GM19397 (cell line): ENCODE measurements around the gene PIGH.
"Not testable (repeated sequence)": the region's sequence is repeated elsewhere in the genome, so short reads cannot be mapped to it uniquely, and the experiment has no call there.

Source experiments
- ATAC-seq: cut with Tn5 transposase; IDR thresholded peaks from one replicate; pipeline ENCODE4 v1.9.1; 2021; ENCODE audit warnings: mild to moderate bottlenecking, moderate library complexity; ENCODE audit not compliant: unreplicated experiment

Gene PIGH

DNA sequence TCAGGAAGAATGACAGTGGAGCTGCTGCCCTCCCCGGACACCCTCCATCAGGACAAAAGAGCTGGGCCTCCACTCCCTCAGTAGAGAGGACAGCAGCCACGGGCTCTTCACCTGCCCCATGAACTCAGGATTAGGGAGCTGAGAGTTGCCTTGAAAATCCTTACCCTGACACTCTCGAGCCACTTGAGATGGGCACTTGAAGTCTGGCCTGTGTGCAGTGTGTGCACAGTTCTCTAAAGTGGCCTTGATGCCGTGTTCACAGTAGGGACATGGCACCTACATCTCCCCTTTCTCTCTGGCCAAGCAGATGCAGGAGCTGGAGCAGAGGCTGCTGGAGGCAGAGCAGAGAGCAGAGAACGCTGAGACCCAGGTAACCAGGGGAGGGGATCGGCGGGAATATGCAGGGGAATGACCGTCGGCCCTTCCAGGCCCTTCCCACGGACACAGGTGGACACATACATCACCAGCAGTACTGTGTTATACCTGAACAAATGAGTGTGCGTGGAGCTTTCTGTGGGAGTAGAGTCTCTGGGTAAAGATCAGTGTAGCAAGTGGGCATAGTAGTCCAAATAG lies 44.5 kb downstream of the PIGH start:
- no peak for ATAC-seq

DNA sequence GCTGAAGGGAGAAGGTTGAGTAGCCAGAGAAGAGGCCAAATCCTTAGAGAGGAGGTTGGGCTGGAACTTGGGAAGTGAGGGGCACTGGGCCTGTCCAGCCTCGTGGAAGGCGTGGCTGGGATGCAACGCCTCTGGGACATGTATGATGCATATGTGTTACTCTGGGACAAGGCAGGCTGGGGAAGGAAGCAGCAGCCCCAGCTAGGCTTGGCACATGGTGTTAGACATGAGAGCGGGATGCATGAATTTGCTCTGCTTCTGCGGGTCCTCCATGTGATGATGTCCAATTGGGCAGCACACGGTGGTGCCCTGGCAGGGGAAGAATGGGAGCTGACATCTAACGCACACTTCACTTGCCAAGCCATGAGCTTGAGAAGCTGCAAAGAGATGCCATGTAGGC lies 45.7 kb downstream of the PIGH start:
- ATAC-seq, result no peak

DNA sequence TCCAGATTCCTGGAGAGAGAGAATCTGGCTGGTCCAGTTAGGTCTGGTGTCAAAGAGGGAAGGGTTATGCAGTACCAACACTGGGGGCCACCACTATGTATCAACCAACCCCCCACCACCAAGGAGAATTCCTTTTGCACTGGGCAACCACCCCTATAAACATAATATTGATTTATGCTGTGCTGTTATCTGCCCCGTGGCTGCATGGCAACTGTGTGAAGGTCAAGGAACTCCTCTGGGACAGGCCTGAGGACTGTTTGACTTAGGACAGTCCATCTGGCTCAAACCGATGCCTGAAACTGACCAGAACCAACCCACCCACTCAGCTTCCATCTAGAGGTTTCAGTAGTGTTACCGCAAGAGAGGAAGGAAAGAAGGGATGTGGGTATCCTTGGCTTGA lies 46.5 kb downstream of the PIGH start:
- no peak for ATAC-seq

DNA sequence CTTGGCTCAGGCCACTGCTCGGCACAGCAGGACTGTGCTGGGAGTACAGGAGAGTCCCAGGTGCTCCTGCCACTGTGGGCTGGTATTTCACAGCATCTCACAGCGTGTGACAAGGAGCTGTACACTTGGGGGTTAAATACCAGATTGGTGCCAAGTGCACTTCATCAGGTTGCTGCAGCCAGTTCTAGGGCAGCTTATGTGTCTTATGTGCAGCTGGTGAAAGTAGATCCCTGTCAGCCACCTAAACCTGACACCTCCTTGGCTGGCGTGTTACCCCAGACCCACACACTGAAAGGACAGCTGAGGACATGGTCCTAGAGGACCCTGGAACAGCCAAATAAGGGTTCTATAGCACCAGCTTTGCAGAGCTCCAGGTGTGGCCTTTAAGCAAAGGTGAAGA lies 48.1 kb downstream of the PIGH start:
- no peak for ATAC-seq

DNA sequence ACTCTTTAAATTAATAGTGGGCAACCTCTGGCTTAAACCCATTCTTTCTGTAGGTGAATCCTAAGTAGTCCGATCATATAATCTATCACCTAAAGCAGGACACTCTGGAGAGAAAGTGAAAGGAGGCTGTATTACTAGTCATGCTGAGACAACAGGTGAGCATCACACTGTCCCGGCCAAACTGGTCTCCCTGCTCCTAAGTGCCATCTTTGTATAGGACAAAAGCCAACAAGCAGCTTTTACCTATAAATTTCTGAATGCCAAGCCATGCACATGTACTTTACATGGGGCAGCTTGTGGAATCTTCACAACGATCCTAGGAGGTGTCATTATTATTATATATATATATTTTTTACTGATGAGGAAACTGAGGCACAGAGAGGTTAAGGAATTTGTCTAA lies 48.9 kb downstream of the PIGH start:
- no peak for ATAC-seq

DNA sequence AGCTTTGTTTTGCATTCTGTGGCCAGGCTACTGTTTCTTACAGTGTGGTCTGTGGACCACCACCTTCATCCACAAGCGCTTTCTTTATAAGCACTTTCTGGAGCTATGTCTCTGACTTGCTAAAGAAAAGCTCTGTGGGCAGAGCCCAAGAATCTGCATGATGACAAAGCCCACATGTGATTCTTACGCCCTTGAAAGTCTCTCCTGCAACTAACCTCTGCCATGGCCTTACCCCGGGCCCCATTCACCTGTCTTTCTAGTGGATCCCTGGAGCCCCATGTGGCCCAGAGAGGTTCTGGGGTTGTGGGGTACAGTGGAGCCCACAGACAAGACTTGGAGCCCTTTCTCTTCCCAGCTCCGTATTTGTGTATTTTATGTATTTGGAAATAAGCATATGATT lies 50.3 kb downstream of the PIGH start:
- no peak for ATAC-seq

DNA sequence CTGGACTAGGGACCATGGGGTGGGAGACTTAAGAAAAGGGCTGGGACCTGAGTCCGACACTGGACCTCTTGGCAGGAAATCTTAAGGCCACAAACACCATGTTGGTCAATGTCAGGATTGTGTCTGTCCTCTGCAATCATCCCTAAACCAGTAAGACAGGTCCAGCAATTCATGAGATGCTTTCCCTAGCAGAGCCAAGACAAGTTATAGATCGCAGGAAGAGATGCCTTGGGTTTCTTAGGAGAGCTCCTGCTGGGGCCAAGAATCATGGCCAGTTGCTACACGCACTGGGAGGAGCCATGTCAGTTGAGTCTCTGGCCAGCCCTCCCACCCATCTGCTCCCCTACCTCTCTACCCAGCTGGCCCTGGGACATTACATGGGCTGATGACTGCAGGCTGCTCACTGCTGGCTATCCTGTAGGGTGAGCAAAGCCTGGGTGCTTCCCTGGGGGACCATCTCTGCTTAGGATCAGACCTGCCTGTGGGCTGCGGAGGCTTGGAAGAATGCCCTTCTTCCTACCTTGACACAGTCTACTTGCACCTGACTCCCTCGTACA lies 52.8 kb downstream of the PIGH start:
- ATAC-seq, result no peak

DNA sequence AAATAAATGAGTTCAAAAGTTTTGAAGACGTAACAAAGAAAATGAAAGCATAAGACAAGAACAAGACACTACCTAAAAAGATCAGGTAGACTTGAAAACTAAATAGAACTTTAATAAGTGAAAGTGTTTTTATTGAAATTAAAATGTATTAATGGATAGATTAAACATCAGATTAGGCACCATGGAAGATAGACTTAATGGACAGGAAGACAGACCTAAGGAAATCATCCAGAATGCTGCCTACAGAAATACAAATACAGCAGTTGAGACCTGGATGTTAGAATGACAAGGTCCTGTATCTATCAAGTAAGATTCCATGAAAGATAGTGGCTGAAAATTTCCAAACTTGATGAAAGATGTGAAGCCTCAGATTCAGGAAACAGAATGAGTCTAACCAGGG lies 55.5 kb downstream of the PIGH start:
- no peak for ATAC-seq

DNA sequence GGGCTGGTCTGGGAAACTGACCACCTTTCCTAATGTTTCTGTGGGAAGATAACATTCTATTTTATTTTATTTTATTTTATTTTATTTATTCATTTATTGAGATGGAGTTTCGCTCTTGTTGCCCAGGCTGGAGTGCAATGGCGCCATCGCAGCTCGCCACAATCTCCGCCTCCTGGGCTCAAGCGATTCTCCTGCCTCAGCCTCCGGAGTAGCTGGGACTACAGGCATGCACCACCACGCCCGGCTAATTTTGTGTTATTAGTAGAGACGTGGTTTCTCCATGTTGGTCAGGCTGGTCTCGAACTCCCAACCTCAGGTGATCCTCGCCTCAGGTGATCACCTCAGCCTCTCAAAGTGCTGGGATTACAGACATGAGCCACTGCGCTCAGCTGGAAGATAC lies 57.4 kb downstream of the PIGH start:
- ATAC-seq, result not testable (repeated sequence)

DNA sequence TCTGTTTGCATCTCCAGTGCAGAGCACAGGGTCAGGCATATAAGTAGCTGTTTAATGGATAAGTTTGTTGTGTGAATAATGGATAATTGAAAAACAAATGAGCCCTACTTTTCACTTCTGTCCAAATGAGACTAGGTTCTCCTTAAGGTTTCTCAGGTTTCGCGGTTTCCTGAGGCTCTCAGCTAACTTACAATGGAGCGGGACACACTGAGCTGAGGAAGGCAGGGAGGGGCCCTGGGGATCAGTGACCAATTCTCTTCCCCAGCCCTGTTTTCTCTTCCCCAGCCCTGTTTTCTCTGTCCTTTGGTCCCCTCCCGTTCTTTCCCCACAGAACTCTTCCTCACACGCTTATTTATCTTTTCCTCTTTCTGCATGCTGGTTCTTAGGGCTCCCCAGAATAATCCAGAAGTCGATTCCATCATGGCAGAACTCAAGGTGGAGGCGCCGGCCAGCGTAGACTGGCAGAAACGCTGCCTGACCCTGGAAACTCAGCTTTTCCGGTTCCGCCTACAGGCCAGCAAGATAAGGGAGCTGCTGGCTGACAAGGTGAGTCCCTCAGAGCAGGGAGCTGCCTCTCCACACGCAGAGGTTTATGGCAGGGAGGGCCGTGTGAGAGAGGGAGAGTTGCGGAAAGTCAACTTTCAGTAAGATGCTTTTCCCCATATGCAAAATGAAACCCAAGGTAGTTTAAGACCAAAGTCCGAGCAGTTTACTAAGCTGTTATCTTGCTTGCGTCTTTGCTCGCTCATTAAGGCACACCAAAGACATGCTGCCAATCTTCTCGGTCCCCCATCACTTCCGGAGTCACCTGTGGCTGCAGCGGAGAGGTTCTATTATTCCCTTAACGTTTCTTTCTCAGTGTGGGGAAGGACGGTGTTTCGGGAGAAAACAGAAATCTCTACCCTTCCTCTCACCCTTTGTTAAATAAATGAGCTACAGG lies 58.4 kb downstream of the PIGH start:
- ATAC-seq, result no peak
